Thoracic aorta endothelial cell (primary cell): ENCODE measurements around the gene SCP2D1. TPM values are rescaled to one million over a fixed set of nuclear protein-coding genes. Genes with fewer than 3 reads are reported as not detected.

Experiments
- total RNA-seq: library from RNA; depleted of rRNA; stranded (reverse); fragments of >200 nt; gene quantifications from 2 replicates; pipeline ENCODE4 v1.2.3, GENCODE V29; 2012

Gene SCP2D1
- total RNA-seq: not detected in 2 replicates

DNA sequence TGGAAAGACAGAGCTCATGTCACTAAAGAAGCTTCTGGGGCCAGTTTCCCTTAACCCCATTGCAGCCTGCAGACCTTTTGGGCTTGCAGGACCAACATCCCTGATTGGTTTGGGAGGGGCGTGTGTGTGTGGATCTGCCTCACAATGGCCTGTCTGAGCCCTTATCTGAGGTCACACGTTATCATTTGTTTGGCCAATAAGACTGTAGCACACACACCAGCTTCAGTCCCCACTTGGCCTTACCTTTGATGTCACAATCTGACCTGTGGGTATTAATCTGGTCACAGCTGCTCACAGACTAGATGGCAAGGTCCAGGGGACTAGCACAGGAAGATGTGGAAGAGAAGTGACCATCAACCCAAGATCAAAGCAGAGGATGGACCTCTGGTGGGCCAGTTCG, at the start of gene SCP2D1:
Gene SCP2D1, plus strand, starts transcription at position 301 of the 400 bp plus-strand sequence. Its CDS starts 33 bp downstream, at position 334.

Other genes with a start within 250 kb of the SCP2D1 start
- gene SMIM26, start 246.4 kb upstream of the SCP2D1 start, total RNA-seq: 61.2 and 77.2 TPM in 2 replicates
- gene DTD1, start 225.7 kb upstream of the SCP2D1 start, total RNA-seq: 68.9 and 82.0 TPM in 2 replicates